Ureter (tissue), 1 donor: ENCODE measurements around the gene PFDN5. TPM values are rescaled to one million over a fixed set of nuclear protein-coding genes. Genes with fewer than 3 reads are reported as not detected.
A peak's percentile ranks its signal among the peaks of the same experiment; 100 is the strongest.
"Not testable (repeated sequence)": the region's sequence is repeated elsewhere in the genome, so short reads cannot be mapped to it uniquely, and the experiment has no call there.

Experiments
- DNase-seq: peaks from one replicate; pipeline ENCODE4 v3.0.0-alpha.2; 2020; ENCODE audit warnings: low spot score
- total RNA-seq: library from RNA; stranded (reverse); gene quantifications from one replicate; pipeline ENCODE4 v1.2.4, GENCODE V29; 2023
- donor health status: DM: yes; HTN: yes; CAD: no.

PFDN5 gene
- total RNA-seq, 1 donor from 2014 or later: 468 TPM

GRCh38 chr12:53327435-53328042 is 32.2 kb downstream of the PFDN5 start:
- no peak for DNase-seq

- no peak for DNase-seq
Observed at GRCh38 chr12:53328043-53328435, 32.7 kb downstream of the PFDN5 start.

GRCh38 chr12:53330671-53331070 is 35.3 kb downstream of the PFDN5 start:
- DNase-seq: no peak

- DNase-seq: not testable (repeated sequence)
Observed at GRCh38 chr12:53332339-53332738, 37.0 kb downstream of the PFDN5 start.

GRCh38 chr12:53332744-53333143 is 37.4 kb downstream of the PFDN5 start:
- no peak for DNase-seq

- no peak for DNase-seq
Observed at GRCh38 chr12:53333289-53333688, 37.9 kb downstream of the PFDN5 start.

- DNase-seq: no peak
Observed at GRCh38 chr12:53333845-53334244, 38.5 kb downstream of the PFDN5 start.

GRCh38 chr12:53334822-53335221 is 39.5 kb downstream of the PFDN5 start:
- no peak for DNase-seq

GRCh38 chr12:53336181-53336681 is 40.9 kb downstream of the PFDN5 start, which contains the start of gene SP7:
Gene SP7 (minus strand): TSS chr12:53336354. CDS start chr12:53335646, 708 bp downstream.
- no peak for DNase-seq

GRCh38 chr12:53338017-53338416 is 42.7 kb downstream of the PFDN5 start:
- no peak for DNase-seq

- no peak for DNase-seq
Observed at GRCh38 chr12:53338916-53339315, 43.6 kb downstream of the PFDN5 start.

- DNase-seq: no peak
Observed at GRCh38 chr12:53340398-53340797, 45.1 kb downstream of the PFDN5 start.

GRCh38 chr12:53343449-53343848 is 48.1 kb downstream of the PFDN5 start:
- DNase-seq: no peak

GRCh38 chr12:53343969-53344368 is 48.6 kb downstream of the PFDN5 start:
- DNase-seq: no peak

GRCh38 chr12:53344487-53344823 is 49.1 kb downstream of the PFDN5 start:
- no peak for DNase-seq

GRCh38 chr12:53344824-53345485 is 49.6 kb downstream of the PFDN5 start:
- peak; percentile 84 for DNase-seq

- DNase-seq: no peak
Observed at GRCh38 chr12:53345486-53346188, 50.3 kb downstream of the PFDN5 start.

GRCh38 chr12:53346491-53346890 is 51.1 kb downstream of the PFDN5 start:
- no peak for DNase-seq

GRCh38 chr12:53347905-53348304 is 52.6 kb downstream of the PFDN5 start:
- DNase-seq: no peak
